Measurements from ENCODE around the gene RAB12. TPM values are rescaled to one million over a fixed set of nuclear protein-coding genes. Genes with fewer than 3 reads are reported as not detected.

Gene RAB12
- total and polyA plus RNA-seq, 2 donors (not counting 1 experiment from before 2014, with no cell fraction given): 33.9 to 60.4 TPM

GRCh38 chr18:8657873-8658470, 48.7 kb downstream of the RAB12 start:
- H3K79me2 ChIP-seq (ENCODE audit: control insufficient read depth, insufficient read depth, low read length): no peaks in the 10 kb centered on the region
- peak; percentile 42 to 43 for DNase-seq (ENCODE audit: low read depth in 2 of 2)
- no peaks in the 10 kb centered on the region for H3K4me1 ChIP-seq (ENCODE audit: control insufficient read depth, extremely low read depth, insufficient read depth, low read length)
- no peak overlapping the region for H3K4me3 ChIP-seq (replicated peaks in 1 of 4; ENCODE audit: control extremely low read depth in 1 of 4, insufficient read depth in 1 of 4, low read depth in 3 of 4, low read length in 4 of 4)
- no peak overlapping the region for H3K27ac ChIP-seq (ENCODE audit: insufficient read depth, low read length)
- no peaks in the 10 kb centered on the region for H4K20me1 ChIP-seq (ENCODE audit: control insufficient read depth, extremely low read depth, insufficient read depth, low read length)
- TF ChIP-seq EZH2 (IDR thresholded peaks at IDR 0.05; ENCODE audit: low read length, missing control alignments) (no peak), CTCF (conservative IDR thresholded peaks at IDR 0.05 in 1 of 2, IDR thresholded peaks at IDR 0.05 in 1 of 2; ENCODE audit: low read depth in 1 of 2, low read length in 2 of 2) (no peak)
- no peaks in the 10 kb centered on the region for H3K27me3 ChIP-seq (ENCODE audit: control insufficient read depth, insufficient read depth, low read length)
- H3K9ac ChIP-seq (ENCODE audit: insufficient read depth, low read length): no peak overlapping the region
- no peaks in the 10 kb centered on the region for H3K36me3 ChIP-seq (ENCODE audit: control insufficient read depth, insufficient read depth, low read length)
- H2AFZ ChIP-seq (ENCODE audit: low read length): no peak overlapping the region
- no peak overlapping the region for H3K4me2 ChIP-seq (ENCODE audit: extremely low read depth, insufficient read depth, low read length)
- no peaks in the 10 kb centered on the region for H3K9me3 ChIP-seq (ENCODE audit: control insufficient read depth, insufficient read depth, low read depth, low read length)

GRCh38 chr18:8658858-8659485, 49.7 kb downstream of the RAB12 start:
- no peak overlapping the region for H3K4me3 ChIP-seq (replicated peaks in 1 of 4; ENCODE audit: control extremely low read depth in 1 of 4, insufficient read depth in 1 of 4, low read depth in 3 of 4, low read length in 4 of 4)
- H4K20me1 ChIP-seq (ENCODE audit: control insufficient read depth, extremely low read depth, insufficient read depth, low read length): no peaks in the 10 kb centered on the region
- no peak overlapping the region for H3K27ac ChIP-seq (ENCODE audit: insufficient read depth, low read length)
- H2AFZ ChIP-seq (ENCODE audit: low read length): no peak overlapping the region
- no peak overlapping the region for H3K4me2 ChIP-seq (ENCODE audit: extremely low read depth, insufficient read depth, low read length)
- no peak for DNase-seq (ENCODE audit: low read depth in 2 of 2)
- no peaks in the 10 kb centered on the region for H3K79me2 ChIP-seq (ENCODE audit: control insufficient read depth, insufficient read depth, low read length)
- no peak overlapping the region for H3K9ac ChIP-seq (ENCODE audit: insufficient read depth, low read length)
- TF ChIP-seq CTCF (conservative IDR thresholded peaks at IDR 0.05 in 1 of 2, IDR thresholded peaks at IDR 0.05 in 1 of 2; ENCODE audit: low read depth in 1 of 2, low read length in 2 of 2): no peak
- TF ChIP-seq EZH2 (IDR thresholded peaks at IDR 0.05; ENCODE audit: low read length, missing control alignments): no peak
- no peaks in the 10 kb centered on the region for H3K4me1 ChIP-seq (ENCODE audit: control insufficient read depth, extremely low read depth, insufficient read depth, low read length)
- H3K27me3 ChIP-seq (ENCODE audit: control insufficient read depth, insufficient read depth, low read length): no peaks in the 10 kb centered on the region
- H3K36me3 ChIP-seq (ENCODE audit: control insufficient read depth, insufficient read depth, low read length): no peaks in the 10 kb centered on the region
- H3K9me3 ChIP-seq (ENCODE audit: control insufficient read depth, insufficient read depth, low read depth, low read length): no peaks in the 10 kb centered on the region

- Histone ChIP-seq H3K36me3 (ENCODE audit: control insufficient read depth, insufficient read depth, low read length) (no peaks in the 10 kb centered on the region), H3K4me2 (ENCODE audit: extremely low read depth, insufficient read depth, low read length) (no peak overlapping the region), H3K27ac (ENCODE audit: insufficient read depth, low read length) (no peak overlapping the region), H3K4me1 (ENCODE audit: control insufficient read depth, extremely low read depth, insufficient read depth, low read length) (no peaks in the 10 kb centered on the region), H4K20me1 (ENCODE audit: control insufficient read depth, extremely low read depth, insufficient read depth, low read length) (no peaks in the 10 kb centered on the region), H3K27me3 (ENCODE audit: control insufficient read depth, insufficient read depth, low read length) (no peaks in the 10 kb centered on the region), H3K79me2 (ENCODE audit: control insufficient read depth, insufficient read depth, low read length) (no peaks in the 10 kb centered on the region), H2AFZ (ENCODE audit: low read length) (no peak overlapping the region), H3K4me3 (replicated peaks in 1 of 4; ENCODE audit: control extremely low read depth in 1 of 4, insufficient read depth in 1 of 4, low read depth in 3 of 4, low read length in 4 of 4) (no peak overlapping the region), H3K9ac (ENCODE audit: insufficient read depth, low read length) (no peak overlapping the region), H3K9me3 (ENCODE audit: control insufficient read depth, insufficient read depth, low read depth, low read length) (no peaks in the 10 kb centered on the region)
- no peak for DNase-seq (ENCODE audit: low read depth in 2 of 2)
- TF ChIP-seq EZH2 (IDR thresholded peaks at IDR 0.05; ENCODE audit: low read length, missing control alignments): no peak
- no peak for TF ChIP-seq CTCF (conservative IDR thresholded peaks at IDR 0.05 in 1 of 2, IDR thresholded peaks at IDR 0.05 in 1 of 2; ENCODE audit: low read depth in 1 of 2, low read length in 2 of 2)
Measured at GRCh38 chr18:8659609-8660242, 50.5 kb downstream of the RAB12 start.

All from fibroblast of lung (primary cell).